Stomach (tissue), 9 donors: ENCODE measurements around the gene CUL5. TPM values are rescaled to one million over a fixed set of nuclear protein-coding genes. Genes with fewer than 3 reads are reported as not detected.

ENCODE experiments used
- DNase-seq, 2 donors: peaks; one replicate each; pipeline versions ENCODE4 v3.0.0 to v3.0.0-alpha.2; 2013 to 2019
- H3K27ac ChIP-seq, 5 donors: fragments of 200-600 bp in 4 of 5; sonication (generic) in 4 of 5; one replicate each; pipeline ENCODE4 v1.5.1; 2013 to 2019; ENCODE audit warnings: mild to moderate bottlenecking in 1 of 5, moderate library complexity in 1 of 5
- H3K27me3 ChIP-seq, 3 donors: fragments of 200-600 bp; sonication (generic); one replicate each; pipeline ENCODE4 v1.5.1; 2017 to 2019; ENCODE audit warnings: mixed run types in 1 of 3
- H3K36me3 ChIP-seq, 4 donors: fragments of 200-600 bp; sonication (generic); 1 replicate in 3 of 4; 2 replicates in 1 of 4; pipeline ENCODE4 v1.5.1; 2016 to 2019
- H3K4me1 ChIP-seq, 4 donors: fragments of 200-600 bp; sonication (generic); one replicate each; pipeline ENCODE4 v1.5.1; 2016 to 2019
- H3K4me3 ChIP-seq, 4 donors: fragments of 200-600 bp; sonication (generic) in 3 of 4; one replicate each; pipeline ENCODE4 v1.5.1; 2016 to 2019; ENCODE audit warnings: mild to moderate bottlenecking in 1 of 4
- H3K9me3 ChIP-seq, 4 donors: fragments of 200-600 bp; sonication (generic); one replicate each; pipeline ENCODE4 v1.5.1; 2016 to 2019
- CTCF ChIP-seq, 7 experiments: fragments of 450-650 bp in 4 of 7; fragments of 200-600 bp in 3 of 7; sonication (generic) in 3 of 7; IDR thresholded peaks; one replicate each; pipeline ENCODE4 v1.5.1; 2016 to 2019; ENCODE audit warnings: antibody characterized with exemption in 7 of 7, control low read depth in 2 of 7, mild to moderate bottlenecking in 1 of 7
- EP300 ChIP-seq: sonication (generic); formaldehyde crosslinking; IDR thresholded peaks from one replicate; pipeline ENCODE4 v1.6.1; 2017; ENCODE audit warnings: antibody characterized with exemption
- POLR2A ChIP-seq, 4 donors: fragments of 450-650 bp; IDR thresholded peaks; one replicate each; pipeline ENCODE4 v1.6.1; 2016; ENCODE audit warnings: antibody characterized with exemption in 4 of 4, control low read depth in 2 of 4, mild to moderate bottlenecking in 1 of 4, moderate library complexity in 1 of 4
- POLR2AphosphoS5 ChIP-seq, 3 donors: sonication (generic); formaldehyde crosslinking; IDR thresholded peaks; one replicate each; pipeline ENCODE4 v1.6.1; 2016; ENCODE audit warnings: antibody characterized with exemption in 3 of 3
- WGBS, 5 donors: extraction: QIAGEN DNeasy Blood & Tissue Kit in 3 of 5; methylation state at CpG; one replicate each; pipeline versions ENCODE4 v1.1.5 to v1.1.7; 2013 to 2018; 5-methylcytosine and 5-hydroxymethylcytosine counted together
- intact Hi-C: fragments of 100-400 bp; cut with DNase I; formaldehyde crosslinking; loops from one replicate; pipeline ENCODE4 v1.15.1; 2023; ENCODE audit warnings: low total_unique reads
- polyA plus RNA-seq, 3 donors: library from polyadenylated mRNA; stranded (reverse); fragments of 200-250 nt; gene quantifications; one replicate each; pipeline ENCODE4 v1.2.3, GENCODE V29; 2013
- total RNA-seq, 5 donors: library from RNA; depleted of rRNA; stranded (reverse); fragments of >200 nt; gene quantifications; one replicate each; pipeline versions ENCODE4 v1.1.0 to v1.2.3, GENCODE V29; 2014 to 2016
- donor health status: healthy with polysubstance abuse.
- donor health status: Bipolar disorder and iron deficiency.
- donor health status: healthy.

Gene CUL5
- total and polyA plus RNA-seq, 8 donors, result 5.0 to 98.0 (median 27.6) TPM

GRCh38 chr11:108135845-108136544 is 127.3 kb downstream of the CUL5 start:
- H3K36me3 ChIP-seq, result peaks cover 16 to 86% (median 76%) of the 10 kb centered on the region in 4 donors
- 55 to 65% (median 60%) methylated on average over 2 of the region's 2 CpGs for WGBS, 5 donors

DNA sequence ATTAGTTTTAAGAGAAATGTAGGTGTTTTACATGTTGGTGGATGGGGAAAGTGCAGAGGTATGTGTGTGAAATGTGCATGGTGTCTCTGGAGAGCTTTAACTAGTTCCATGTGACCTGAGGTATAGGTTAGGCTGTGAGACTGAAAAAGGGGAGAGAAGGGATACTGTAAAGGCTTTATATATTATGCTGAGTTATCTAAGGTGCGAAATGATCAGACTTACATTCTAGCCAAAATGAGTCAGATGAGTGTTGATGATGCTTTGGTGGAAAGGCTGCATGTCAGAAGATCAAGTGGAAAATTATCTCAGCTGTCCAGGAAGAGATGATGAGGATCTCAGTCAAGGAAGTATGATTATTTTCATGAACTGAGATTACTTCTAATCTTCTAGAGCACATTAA is 128.5 kb downstream of the CUL5 start:
- WGBS, 5 donors, result 92 to 97% (median 94%) methylated on average over 1 of the region's 1 CpG
- DNase-seq, result no peak
- Histone ChIP-seq H3K27me3 (no peaks in the 10 kb centered on the region), H3K27ac (no peak overlapping the region), H3K4me1 (peaks cover 0 to 11% (median 4%) of the 10 kb centered on the region in 4 donors), H3K4me3 (no peak overlapping the region), H3K36me3 (peaks cover 17 to 93% (median 84%) of the 10 kb centered on the region in 4 donors), H3K9me3 (no peaks in the 10 kb centered on the region)
- TF ChIP-seq POLR2AphosphoS5 (IDR thresholded peaks at IDR 0.05), result no peak
- TF ChIP-seq CTCF (IDR thresholded peaks at IDR 0.05), result no peak
- TF ChIP-seq POLR2A (IDR thresholded peaks at IDR 0.05), result no peak
- intact Hi-C loops, result no loop called here

More at GRCh38 chr11:108135845-108136544, 127.3 kb downstream of the CUL5 start:
- no peak overlapping the region for H3K4me3 ChIP-seq
- DNase-seq, result no peak
- H3K27ac ChIP-seq, result no peak overlapping the region
- H3K9me3 ChIP-seq, result no peaks in the 10 kb centered on the region
- no peak for TF ChIP-seq CTCF (IDR thresholded peaks at IDR 0.05)
- no peak for TF ChIP-seq POLR2AphosphoS5 (IDR thresholded peaks at IDR 0.05)
- no peak for TF ChIP-seq POLR2A (IDR thresholded peaks at IDR 0.05)
- TF ChIP-seq EP300, result no peak
- no peaks in the 10 kb centered on the region for H3K27me3 ChIP-seq
- H3K4me1 ChIP-seq, result peaks cover 0 to 15% (median 4%) of the 10 kb centered on the region in 4 donors
- intact Hi-C loops, result no loop called here

DNA sequence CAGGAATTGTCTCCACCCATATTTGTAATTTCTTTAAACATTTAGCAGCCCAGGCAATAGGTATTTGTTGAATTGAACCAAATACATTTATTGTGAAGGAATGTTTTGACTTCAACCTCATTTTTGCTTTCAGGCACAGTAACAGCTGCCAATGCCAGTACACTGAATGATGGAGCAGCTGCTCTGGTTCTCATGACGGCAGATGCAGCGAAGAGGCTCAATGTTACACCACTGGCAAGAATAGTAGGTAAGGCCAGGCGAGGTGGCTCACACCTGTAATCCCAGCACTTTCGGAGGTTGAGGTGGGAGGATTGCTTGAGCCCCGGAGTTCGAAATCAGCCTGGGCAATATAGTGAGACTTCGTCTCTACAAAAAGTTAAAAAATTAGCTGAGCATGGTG is 133.6 kb downstream of the CUL5 start:
- Histone ChIP-seq H3K4me3 (no peak overlapping the region), H3K4me1 (no peaks in the 10 kb centered on the region), H3K27ac (no peak overlapping the region), H3K27me3 (no peaks in the 10 kb centered on the region), H3K36me3 (peaks cover 62 to 100% (median 99%) of the 10 kb centered on the region in 4 donors), H3K9me3 (no peaks in the 10 kb centered on the region)
- no peak for DNase-seq
- WGBS, 5 donors, result 89 to 98% (median 96%) methylated on average over 7 of the region's 7 CpGs
- intact Hi-C loops, result no loop called here
- no peak for TF ChIP-seq EP300
- TF ChIP-seq POLR2AphosphoS5 (IDR thresholded peaks at IDR 0.05), result no peak
- TF ChIP-seq CTCF (IDR thresholded peaks at IDR 0.05), result no peak
- no peak for TF ChIP-seq POLR2A (IDR thresholded peaks at IDR 0.05)

DNA sequence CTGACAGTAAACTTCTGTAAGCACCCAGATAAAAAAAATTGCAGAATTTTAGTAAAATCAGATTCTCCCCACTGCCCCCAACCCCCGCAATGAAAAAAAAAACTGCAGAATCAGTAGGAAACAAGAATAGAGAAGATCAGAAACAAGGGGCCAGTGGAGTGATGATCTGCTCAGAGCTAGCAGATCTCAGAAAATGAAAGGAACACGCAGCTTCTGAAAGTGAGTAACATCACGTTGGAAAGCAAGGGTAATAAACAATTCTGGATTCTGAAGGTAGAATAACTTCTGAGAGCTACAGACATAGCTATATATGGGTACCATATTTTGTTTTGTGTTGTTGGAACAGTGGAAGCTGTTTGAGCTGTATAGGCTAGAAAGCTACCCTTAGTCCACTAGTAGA is 135.9 kb downstream of the CUL5 start:
- H3K9me3 ChIP-seq, result no peaks in the 10 kb centered on the region
- H3K4me3 ChIP-seq, result no peak overlapping the region
- no peaks in the 10 kb centered on the region for H3K4me1 ChIP-seq
- DNase-seq, result no peak
- no peak for TF ChIP-seq POLR2AphosphoS5 (IDR thresholded peaks at IDR 0.05)
- TF ChIP-seq POLR2A (IDR thresholded peaks at IDR 0.05), result no peak
- TF ChIP-seq CTCF (IDR thresholded peaks at IDR 0.05), result no peak
- no peak for TF ChIP-seq EP300
- H3K36me3 ChIP-seq, result peaks cover 64 to 100% (median 99%) of the 10 kb centered on the region in 4 donors
- no peaks in the 10 kb centered on the region for H3K27me3 ChIP-seq
- WGBS, 5 donors, result 78 to 95% (median 90%) methylated on average over 3 of the region's 3 CpGs
- intact Hi-C loops, result no loop called here
- no peak overlapping the region for H3K27ac ChIP-seq
